Adrenal gland (tissue), 5 donors: ENCODE data around the gene ADAM15.

Experiments
- POLR2A ChIP-seq, 2 donors: fragments of 450-650 bp; IDR thresholded peaks; one replicate each; pipeline ENCODE4 v1.6.1; 2017; ENCODE audit warnings: antibody characterized with exemption in 2 of 2, mild to moderate bottlenecking in 2 of 2, moderate library complexity in 1 of 2
- TF ChIP-seq, protein P1 (sequence below), 6 experiments: fragments of 450-650 bp in 4 of 6; fragments of 200-600 bp in 2 of 6; sonication (generic) in 1 of 6; IDR thresholded peaks; 1 replicate in 5 of 6; 2 replicates in 1 of 6; pipeline versions ENCODE4 v1.5.1 to v1.8.0; 2016 to 2021; ENCODE audit warnings: antibody characterized with exemption in 6 of 6, mild to moderate bottlenecking in 2 of 6, moderate library complexity in 1 of 6
- donor health status: DM: no; HTN: no; CAD: no.

DNA sequence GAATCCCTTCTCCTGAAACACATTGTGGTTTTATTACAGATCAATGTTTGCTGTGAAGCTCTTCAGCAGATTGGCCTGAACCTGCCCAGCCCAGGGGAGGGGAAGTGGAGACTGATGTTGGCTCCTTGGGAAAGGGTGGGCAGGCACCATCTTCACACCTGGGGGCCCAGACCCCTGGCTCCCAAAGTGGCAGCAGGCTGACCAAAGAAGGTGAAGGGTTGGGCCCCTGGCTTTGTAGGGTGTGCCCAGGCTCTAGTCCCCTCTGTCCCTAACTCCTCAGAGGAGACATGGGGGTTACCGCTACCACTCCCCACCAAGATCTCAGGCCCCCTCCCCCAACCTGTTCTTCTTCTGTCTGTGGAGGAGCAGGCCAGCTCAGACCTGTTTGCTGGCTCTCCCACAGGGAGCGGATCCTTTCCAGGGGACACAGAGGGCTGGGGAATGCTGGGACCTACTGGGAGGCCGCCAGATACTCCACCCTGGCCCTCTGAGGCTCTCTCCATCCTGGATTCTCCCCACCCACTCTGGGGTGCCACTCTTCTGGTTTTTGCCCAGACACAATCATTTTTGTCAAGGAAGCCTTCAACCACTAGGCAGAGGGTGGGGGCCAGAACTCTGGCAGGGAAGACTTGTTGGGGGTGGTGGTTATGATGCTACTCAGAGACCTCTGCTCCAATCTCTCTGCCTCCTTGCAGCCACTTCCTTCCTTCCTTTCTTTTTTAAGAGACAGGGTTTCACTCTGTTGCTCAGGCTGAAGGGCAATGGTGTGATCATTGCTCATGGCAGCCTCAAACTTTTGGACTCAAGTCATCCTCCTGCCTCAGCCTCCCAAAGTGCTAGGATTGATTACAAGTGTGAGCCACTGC, 22.5 kb downstream of the ADAM15 start:
- TF ChIP-seq, protein P1, sequence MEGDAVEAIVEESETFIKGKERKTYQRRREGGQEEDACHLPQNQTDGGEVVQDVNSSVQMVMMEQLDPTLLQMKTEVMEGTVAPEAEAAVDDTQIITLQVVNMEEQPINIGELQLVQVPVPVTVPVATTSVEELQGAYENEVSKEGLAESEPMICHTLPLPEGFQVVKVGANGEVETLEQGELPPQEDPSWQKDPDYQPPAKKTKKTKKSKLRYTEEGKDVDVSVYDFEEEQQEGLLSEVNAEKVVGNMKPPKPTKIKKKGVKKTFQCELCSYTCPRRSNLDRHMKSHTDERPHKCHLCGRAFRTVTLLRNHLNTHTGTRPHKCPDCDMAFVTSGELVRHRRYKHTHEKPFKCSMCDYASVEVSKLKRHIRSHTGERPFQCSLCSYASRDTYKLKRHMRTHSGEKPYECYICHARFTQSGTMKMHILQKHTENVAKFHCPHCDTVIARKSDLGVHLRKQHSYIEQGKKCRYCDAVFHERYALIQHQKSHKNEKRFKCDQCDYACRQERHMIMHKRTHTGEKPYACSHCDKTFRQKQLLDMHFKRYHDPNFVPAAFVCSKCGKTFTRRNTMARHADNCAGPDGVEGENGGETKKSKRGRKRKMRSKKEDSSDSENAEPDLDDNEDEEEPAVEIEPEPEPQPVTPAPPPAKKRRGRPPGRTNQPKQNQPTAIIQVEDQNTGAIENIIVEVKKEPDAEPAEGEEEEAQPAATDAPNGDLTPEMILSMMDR (IDR thresholded peaks at IDR 0.05) = no peak
- TF ChIP-seq POLR2A (IDR thresholded peaks at IDR 0.05) = no peak
